Measurements from ENCODE around the gene PLEKHF1. TPM values are rescaled to one million over a fixed set of nuclear protein-coding genes. Genes with fewer than 3 reads are reported as not detected.

PLEKHF1 gene
- total and polyA plus RNA-seq, 2 of the 8 experiments (the other 6 are each of a cell fraction or from before 2014, with no cell fraction given): 11.1 to 18.4 TPM

DNA sequence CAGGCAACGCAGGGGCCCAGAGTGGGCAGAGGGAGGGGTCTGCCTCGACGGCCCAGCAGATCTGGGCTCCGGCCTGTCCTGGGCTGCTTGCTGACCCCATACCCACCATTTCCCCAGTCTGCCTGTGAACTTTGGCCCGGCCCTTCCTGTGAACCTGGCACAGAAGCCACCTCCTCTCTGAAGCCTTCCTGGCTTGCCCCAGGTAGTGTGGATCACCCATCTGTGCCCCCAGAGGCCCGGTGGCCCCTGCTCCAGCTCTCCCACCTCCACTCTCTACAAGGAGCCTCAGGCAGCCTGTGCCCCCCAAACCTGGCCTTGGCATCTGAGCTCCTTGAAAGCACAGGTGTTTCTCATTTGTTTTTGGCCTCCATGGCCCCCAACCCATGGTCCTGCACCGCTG lies 15.7 kb downstream of the PLEKHF1 start:
- Histone ChIP-seq H2BK20ac (ENCODE audit: low read length) (no peak overlapping the region), H3K79me1 (ENCODE audit: low read depth, low read length) (no peaks in the 10 kb centered on the region), H3K4ac (replicated peaks; ENCODE audit: insufficient read length, low read depth, low read length) (no peak overlapping the region), H3K56ac (replicated peaks; ENCODE audit: insufficient read length, low read depth, low read length) (no peak overlapping the region), H4K8ac (ENCODE audit: extremely low read depth, insufficient read depth, low read length) (no peak overlapping the region), H3K4me1 (replicated peaks in 1 of 4; ENCODE audit: control insufficient read depth in 3 of 4, insufficient read depth in 4 of 4, low read length in 3 of 4) (peaks cover 0 to 4% (median 0%) of the 10 kb centered on the region in 4 experiments; a peak in 2 of 7 replicates), H2BK120ac (replicated peaks; ENCODE audit: low read depth, low read length) (no peak overlapping the region), H3K14ac (ENCODE audit: insufficient read length) (no peak overlapping the region), H3K18ac (ENCODE audit: extremely low read depth, low read length) (no peak overlapping the region), H3K23me2 (ENCODE audit: low read depth, low read length) (no peaks in the 10 kb centered on the region), H2BK15ac (ENCODE audit: low read length) (no peak overlapping the region), H2BK12ac (ENCODE audit: low read depth, low read length) (no peak overlapping the region), H3K27me3 (replicated peaks in 1 of 4; ENCODE audit: control insufficient read depth in 3 of 4, extremely low read depth in 1 of 4, insufficient read depth in 3 of 4, low read length in 3 of 4) (no peaks in the 10 kb centered on the region), H4K91ac (replicated peaks; ENCODE audit: insufficient read length, low read length) (no peak overlapping the region), H4K5ac (ENCODE audit: insufficient read length, low read depth, low read length) (no peak overlapping the region), H3K9ac (replicated peaks in 1 of 4; ENCODE audit: extremely low read depth in 1 of 4, low read depth in 3 of 4, low read length in 3 of 4) (no peak overlapping the region), H3K9me3 (ENCODE audit: insufficient read depth in 2 of 2, low read depth in 1 of 2, low read length in 1 of 2) (no peaks in the 10 kb centered on the region), H3K4me3 (ENCODE audit: extremely low read depth in 1 of 4, insufficient read depth in 2 of 4, low read depth in 3 of 4, low read length in 4 of 4) (no peak overlapping the region), H3K23ac (ENCODE audit: insufficient read length) (no peak overlapping the region), H4K20me1 (replicated peaks in 1 of 2; ENCODE audit: control insufficient read depth in 1 of 2, insufficient read depth in 2 of 2, low read length in 2 of 2) (peaks cover 0 to 3% of the 10 kb centered on the region in 2 experiments), H2BK5ac (ENCODE audit: low read depth, low read length) (no peak overlapping the region), H3K36me3 (ENCODE audit: control insufficient read depth in 2 of 4, insufficient read depth in 4 of 4, low read length in 3 of 4) (no peaks in the 10 kb centered on the region; a peak in 1 of 8 replicates), H3K4me2 (ENCODE audit: insufficient read depth in 1 of 2, low read depth in 2 of 2, low read length in 2 of 2) (no peak overlapping the region), H2AFZ (ENCODE audit: low read length) (no peak overlapping the region), H3K27ac (ENCODE audit: low read depth, low read length) (no peak overlapping the region), H3K79me2 (ENCODE audit: control insufficient read depth in 1 of 2, insufficient read depth in 2 of 2, low read length in 2 of 2) (no peaks in the 10 kb centered on the region), H2AK5ac (ENCODE audit: low read depth, low read length) (no peak overlapping the region)
- FAIRE-seq: no peak
- no peak for DNase-seq (ENCODE audit: low read depth in 1 of 2, low spot score in 2 of 2)
- POLR2A ChIA-PET (ENCODE audit: partially characterized antibody): no interaction called here
- WGBS, 2 experiments (ENCODE audit: extremely low coverage in 1 of 2, insufficient coverage in 1 of 2, insufficient read length in 1 of 2, insufficient replicate concordance in 2 of 2, low coverage in 1 of 2, low lambda C conversion rate in 2 of 2, missing lambda C conversion rate in 1 of 2): 92% methylated on average over 7 of the region's 7 CpGs; no CpG with 5 or more reads in 1 of the 2 experiments
- no peak for TF ChIP-seq E2F6 (IDR thresholded peaks at IDR 0.05)
- CTCF ChIA-PET (ENCODE audit: partially characterized antibody): interaction anchor here (0.7 to 2.0 kb wide), 5 partner anchors 9 to 70 kb away, joined by 3 to 7 read pairs (median 4); no protein-coding TSS in a partner anchor

Data from H1 (cell line).